Panc1 (cell line): Measurements from ENCODE around the gene ZNF175.

Experiments
- REST ChIP-seq, 2 experiments: IDR thresholded peaks; 2 replicates each; pipeline ENCODE4 v1.6.1; 2011 to 2012; ENCODE audit warnings: low read depth in 2 of 2, control low read depth in 1 of 2, low read length in 1 of 2, mild to moderate bottlenecking in 1 of 2, moderate library complexity in 1 of 2; ENCODE audit not compliant: insufficient read depth in 1 of 2
- TCF7L2 ChIP-seq: IDR thresholded peaks from 2 replicates; pipeline ENCODE4 v1.6.1; 2011; ENCODE audit warnings: mild to moderate bottlenecking, low read depth, low read length, inconsistent platforms
- TF ChIP-seq, protein P1 (sequence below): fragments of 450-650 bp; IDR thresholded peaks from 2 replicates; pipeline ENCODE4 v1.5.1; 2017; ENCODE audit warnings: mild to moderate bottlenecking

- TF ChIP-seq, protein P1, sequence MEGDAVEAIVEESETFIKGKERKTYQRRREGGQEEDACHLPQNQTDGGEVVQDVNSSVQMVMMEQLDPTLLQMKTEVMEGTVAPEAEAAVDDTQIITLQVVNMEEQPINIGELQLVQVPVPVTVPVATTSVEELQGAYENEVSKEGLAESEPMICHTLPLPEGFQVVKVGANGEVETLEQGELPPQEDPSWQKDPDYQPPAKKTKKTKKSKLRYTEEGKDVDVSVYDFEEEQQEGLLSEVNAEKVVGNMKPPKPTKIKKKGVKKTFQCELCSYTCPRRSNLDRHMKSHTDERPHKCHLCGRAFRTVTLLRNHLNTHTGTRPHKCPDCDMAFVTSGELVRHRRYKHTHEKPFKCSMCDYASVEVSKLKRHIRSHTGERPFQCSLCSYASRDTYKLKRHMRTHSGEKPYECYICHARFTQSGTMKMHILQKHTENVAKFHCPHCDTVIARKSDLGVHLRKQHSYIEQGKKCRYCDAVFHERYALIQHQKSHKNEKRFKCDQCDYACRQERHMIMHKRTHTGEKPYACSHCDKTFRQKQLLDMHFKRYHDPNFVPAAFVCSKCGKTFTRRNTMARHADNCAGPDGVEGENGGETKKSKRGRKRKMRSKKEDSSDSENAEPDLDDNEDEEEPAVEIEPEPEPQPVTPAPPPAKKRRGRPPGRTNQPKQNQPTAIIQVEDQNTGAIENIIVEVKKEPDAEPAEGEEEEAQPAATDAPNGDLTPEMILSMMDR, result no peak
- TF ChIP-seq REST (IDR thresholded peaks at IDR 0.05; ENCODE audit: insufficient read depth in 1 of 2, low read depth in 2 of 2, low read length in 1 of 2) (no peak), TCF7L2 (peak; percentile 73)
Observed at GRCh38 chr19:51570962-51571575, at the start of gene ZNF175.
